22Rv1 (cell line): ENCODE data around the gene COL1A1.

Experiments used
- ZFX ChIP-seq: fragments of 450-650 bp; IDR thresholded peaks from 2 replicates; pipeline ENCODE4 v1.6.1; 2017; ENCODE audit warnings: antibody characterized with exemption, borderline replicate concordance
- TF ChIP-seq, protein P1 (sequence below): fragments of 450-650 bp; IDR thresholded peaks from 2 replicates; pipeline ENCODE4 v1.5.1; 2017; ENCODE audit warnings: mild to moderate bottlenecking

- TF ChIP-seq, protein P1, sequence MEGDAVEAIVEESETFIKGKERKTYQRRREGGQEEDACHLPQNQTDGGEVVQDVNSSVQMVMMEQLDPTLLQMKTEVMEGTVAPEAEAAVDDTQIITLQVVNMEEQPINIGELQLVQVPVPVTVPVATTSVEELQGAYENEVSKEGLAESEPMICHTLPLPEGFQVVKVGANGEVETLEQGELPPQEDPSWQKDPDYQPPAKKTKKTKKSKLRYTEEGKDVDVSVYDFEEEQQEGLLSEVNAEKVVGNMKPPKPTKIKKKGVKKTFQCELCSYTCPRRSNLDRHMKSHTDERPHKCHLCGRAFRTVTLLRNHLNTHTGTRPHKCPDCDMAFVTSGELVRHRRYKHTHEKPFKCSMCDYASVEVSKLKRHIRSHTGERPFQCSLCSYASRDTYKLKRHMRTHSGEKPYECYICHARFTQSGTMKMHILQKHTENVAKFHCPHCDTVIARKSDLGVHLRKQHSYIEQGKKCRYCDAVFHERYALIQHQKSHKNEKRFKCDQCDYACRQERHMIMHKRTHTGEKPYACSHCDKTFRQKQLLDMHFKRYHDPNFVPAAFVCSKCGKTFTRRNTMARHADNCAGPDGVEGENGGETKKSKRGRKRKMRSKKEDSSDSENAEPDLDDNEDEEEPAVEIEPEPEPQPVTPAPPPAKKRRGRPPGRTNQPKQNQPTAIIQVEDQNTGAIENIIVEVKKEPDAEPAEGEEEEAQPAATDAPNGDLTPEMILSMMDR = no peak
- TF ChIP-seq ZFX = no peak
Measured at GRCh38 chr17:50147841-50148225, 53.6 kb downstream of the COL1A1 start.
